Right ventricle myocardium superior (tissue), 1 donor: ENCODE results near the gene PLTP. TPM values are rescaled to one million over a fixed set of nuclear protein-coding genes. Genes with fewer than 3 reads are reported as not detected.
A peak's percentile ranks its signal among the peaks of the same experiment; 100 is the strongest.
"Not testable (repeated sequence)": the region's sequence is repeated elsewhere in the genome, so short reads cannot be mapped to it uniquely, and the experiment has no call there.

Experiments used
- ATAC-seq: fragments of 200-7000 bp; cut with Tn5 transposase; one replicate; pipeline ENCODE4 v1.9.1; 2020; ENCODE audit warnings: mild to moderate bottlenecking; ENCODE audit not compliant: poor library complexity
- DNase-seq: peaks from one replicate; pipeline ENCODE4 v3.0.0-alpha.2; 2020
- intact Hi-C: fragments of 100-400 bp; cut with DNase I; formaldehyde crosslinking; loops from one replicate; pipeline ENCODE4 v1.11.2; 2022
- long read RNA-seq: library from polyadenylated mRNA; unstranded; transcript quantifications from one replicate; pipeline ENCODE4 v2.0.0, GENCODE V29; 2021
- total RNA-seq: library from RNA; stranded (reverse); fragmentation: NEBNext Ultra II Directional; extraction: Animal tissue kit (Norgen Biotek cat#: 25700); gene quantifications from one replicate; pipeline ENCODE4 v1.2.1, GENCODE V29; 2021
- donor health status: DM: no; HTN: yes; CAD: no; lungs with severe emphysema.

The PLTP gene, protein sequence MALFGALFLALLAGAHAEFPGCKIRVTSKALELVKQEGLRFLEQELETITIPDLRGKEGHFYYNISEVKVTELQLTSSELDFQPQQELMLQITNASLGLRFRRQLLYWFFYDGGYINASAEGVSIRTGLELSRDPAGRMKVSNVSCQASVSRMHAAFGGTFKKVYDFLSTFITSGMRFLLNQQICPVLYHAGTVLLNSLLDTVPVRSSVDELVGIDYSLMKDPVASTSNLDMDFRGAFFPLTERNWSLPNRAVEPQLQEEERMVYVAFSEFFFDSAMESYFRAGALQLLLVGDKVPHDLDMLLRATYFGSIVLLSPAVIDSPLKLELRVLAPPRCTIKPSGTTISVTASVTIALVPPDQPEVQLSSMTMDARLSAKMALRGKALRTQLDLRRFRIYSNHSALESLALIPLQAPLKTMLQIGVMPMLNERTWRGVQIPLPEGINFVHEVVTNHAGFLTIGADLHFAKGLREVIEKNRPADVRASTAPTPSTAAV
- total RNA-seq = 118 TPM
- long read RNA-seq, transcript PLTP-203 (16 exons, 1,743 nt) = major isoform, 213 of 240 reads
- long read RNA-seq, partial matches to known transcripts = 14 of 240 reads
- long read RNA-seq, other reads (novel, unspliced or antisense) = 8 of 240 reads

DNA sequence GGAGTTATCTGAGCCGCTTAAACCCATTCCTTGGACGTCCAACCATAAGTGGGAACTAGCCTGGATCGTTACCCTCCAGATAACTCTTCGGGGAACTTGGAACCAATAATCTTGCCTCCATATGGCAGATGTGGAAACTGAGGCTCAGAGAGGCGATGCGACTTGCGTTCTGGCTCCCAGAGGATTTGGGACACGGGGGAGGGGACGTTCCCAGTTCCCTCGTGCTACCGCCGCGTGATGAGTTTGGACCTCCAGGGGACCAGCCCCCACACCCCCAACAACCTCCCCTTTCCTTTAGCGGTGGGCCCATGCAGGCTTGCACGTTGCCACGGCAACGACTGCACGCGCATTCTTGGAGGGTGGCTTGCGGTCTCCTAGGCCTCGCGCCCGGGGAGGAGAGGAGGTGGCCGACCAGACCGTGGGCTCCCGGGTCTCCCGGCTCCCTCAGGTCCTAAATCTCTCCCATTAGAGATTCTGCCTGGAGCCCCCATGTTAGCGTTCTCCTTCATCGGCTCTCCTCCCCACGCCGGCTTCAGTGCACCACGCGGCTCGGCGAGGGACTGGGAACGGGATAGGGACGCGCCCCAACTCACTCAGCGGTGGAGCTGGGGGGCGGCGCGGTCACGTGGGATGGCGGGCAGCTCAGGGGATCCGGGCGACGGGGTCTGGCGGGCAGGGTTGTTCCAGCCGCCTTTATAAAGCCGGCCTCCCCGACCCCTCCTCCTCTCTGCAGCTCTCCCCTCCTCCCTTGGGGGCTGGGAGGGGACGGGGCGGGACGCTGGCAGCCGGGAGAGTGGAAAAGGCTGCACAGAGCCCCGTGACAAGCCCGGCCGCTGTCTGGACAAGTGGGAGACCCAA lies at the start of gene PLTP:
Gene PLTP (minus strand): TSS at position 670 of the 858 bp plus-strand sequence. CDS start 703 bp downstream, outside the sequence.
- peak; percentile 89 for DNase-seq
- intact Hi-C loops = no loop called here
- ATAC-seq = peak; percentile 75

DNA sequence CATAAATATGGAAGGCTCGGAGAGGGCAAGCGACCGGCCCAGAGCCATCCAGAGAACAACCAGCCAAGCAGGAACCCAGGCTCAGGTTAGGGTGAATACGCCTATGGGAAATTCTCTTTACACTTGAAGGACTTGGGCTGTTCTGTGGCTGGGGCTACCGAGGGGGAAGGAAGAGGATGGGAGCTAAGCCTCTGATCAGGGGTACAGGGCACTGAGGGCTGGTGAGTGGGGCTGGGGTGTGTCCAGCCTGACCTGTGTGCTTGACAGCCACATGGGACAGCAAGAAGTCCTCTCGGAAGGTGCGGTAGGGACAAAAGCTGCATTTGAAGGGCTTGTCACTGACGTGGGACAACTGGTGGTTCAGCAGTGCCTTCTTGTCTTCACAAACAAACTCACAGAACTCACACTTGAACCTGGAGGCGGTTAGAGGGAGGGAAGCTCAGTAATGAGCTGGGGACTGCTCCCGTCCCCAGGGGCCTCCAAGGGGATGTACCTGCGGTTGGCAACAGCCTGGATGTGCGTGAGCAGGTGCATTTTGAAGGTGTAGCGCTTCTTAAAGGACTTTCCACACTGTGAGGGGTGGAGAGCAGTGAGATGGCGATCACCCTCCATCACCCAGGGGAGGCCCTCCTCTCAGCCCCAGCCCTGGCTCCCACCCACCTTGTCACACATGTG lies 48.1 kb upstream of the PLTP start:
- peak; percentile 30 for DNase-seq

DNA sequence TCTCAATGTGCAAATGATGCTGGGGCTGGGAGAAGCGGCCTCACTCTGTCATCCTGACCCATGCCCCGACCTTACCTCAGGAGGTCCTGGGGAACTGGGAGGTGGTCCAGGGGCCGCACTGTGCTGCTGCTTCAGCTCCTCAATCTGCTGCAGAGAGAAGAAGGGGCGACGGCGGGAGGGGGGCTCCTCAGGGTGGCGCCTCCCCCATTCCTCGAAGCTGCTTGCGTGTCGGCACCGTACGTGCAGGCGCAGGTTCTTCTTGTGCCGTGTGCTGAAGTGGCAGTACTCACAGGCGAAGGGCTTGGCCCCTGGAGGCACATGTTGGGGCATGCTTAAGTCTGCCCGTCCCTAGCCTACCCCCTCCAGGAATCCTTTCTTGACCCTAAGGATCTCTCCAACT lies 47.2 kb upstream of the PLTP start:
- intact Hi-C loops = no loop called here
- peak; percentile 39 for DNase-seq
- ATAC-seq = no peak

More for the DNA sequence above, 48.1 kb upstream of the PLTP start:
- intact Hi-C loops = no loop called here
- no peak for ATAC-seq

DNA sequence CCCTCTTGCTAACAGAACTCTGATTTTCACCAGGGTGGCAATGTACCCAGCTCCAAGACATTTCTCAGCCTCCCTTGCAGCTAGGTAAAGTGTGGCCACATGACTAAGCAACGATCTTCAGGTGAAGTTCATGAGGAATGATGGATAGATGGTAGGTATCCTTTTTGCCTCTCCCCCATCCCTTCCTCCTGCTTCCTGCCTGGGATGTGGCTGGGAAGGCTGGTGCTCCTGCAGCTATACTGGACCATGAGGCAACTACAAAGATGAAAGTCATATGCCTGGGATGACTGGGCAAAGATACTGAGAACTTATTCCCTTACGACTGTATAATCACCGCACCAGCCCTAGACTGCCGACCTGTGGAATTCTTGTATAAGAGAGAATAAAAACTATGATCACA lies 46.6 kb upstream of the PLTP start:
- DNase-seq (peak; percentile 4), ATAC-seq (no peak)
- intact Hi-C loops = no loop called here

DNA sequence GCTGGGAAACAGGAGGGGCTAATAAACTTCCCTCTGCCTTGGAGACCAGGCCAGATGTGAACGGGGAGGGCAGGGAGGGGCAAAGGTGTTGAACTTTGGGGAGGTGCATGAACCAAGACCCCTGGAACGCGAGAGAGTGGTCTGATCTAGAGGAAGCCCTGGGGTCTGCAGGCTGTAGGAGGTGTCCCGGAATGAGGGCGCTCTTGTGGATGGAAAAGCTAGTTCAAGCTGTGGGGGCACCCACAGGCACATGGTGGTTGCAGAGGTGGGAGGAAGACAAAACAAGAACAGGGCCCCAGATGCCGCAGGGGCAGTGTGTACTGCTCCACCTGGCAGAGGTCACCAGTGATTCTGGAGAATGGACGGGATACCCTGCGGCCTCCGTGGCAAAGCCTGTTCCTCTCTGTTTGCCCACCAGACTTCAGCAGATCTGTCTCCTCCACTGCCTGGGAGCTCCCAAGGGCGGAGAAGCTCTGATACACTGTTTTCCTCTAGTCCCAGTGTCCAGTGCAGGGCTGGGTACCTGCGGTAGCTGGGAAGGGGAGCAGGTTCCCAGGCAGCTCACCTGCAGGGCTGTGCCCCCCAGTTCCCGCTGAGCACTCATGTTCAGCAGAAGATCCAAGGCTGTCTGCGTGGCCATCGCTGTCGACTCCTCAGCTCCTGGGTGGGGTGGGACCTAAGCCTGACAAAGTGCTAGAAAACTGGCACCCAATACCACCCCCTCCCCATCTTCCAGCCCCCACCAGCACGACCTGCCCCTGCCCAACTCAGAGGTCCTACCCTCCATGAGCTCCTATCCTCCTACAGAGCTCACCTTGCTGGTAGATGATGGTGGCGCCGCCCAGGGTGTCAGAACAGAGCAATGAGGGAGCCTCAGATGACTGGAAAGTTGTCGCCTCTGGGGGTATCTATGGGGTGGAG lies 45.3 kb upstream of the PLTP start:
- ATAC-seq (no peak), DNase-seq (peak; percentile 25)
- intact Hi-C loops = no loop called here

DNA sequence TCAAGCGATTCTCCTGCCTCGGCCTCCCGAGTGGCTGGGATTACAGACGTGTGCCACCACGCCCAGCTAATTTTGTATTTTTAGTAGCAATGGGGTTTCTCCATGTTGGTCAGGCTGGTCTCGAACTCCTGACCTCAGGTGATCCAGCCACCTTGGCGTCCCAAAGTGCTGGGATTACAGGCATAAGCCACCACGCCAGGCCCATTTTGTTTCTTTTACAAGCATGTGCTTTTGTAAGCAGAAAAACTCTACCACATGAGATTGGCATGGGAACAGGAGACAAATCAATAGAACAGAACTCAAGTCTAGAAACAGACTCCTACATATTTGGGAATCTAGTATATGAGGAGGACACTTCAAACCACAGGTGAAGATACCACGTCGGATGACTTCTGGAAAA lies 44.4 kb upstream of the PLTP start:
- peak; percentile 23 for DNase-seq
- intact Hi-C loops, ATAC-seq: not testable (repeated sequence)

DNA sequence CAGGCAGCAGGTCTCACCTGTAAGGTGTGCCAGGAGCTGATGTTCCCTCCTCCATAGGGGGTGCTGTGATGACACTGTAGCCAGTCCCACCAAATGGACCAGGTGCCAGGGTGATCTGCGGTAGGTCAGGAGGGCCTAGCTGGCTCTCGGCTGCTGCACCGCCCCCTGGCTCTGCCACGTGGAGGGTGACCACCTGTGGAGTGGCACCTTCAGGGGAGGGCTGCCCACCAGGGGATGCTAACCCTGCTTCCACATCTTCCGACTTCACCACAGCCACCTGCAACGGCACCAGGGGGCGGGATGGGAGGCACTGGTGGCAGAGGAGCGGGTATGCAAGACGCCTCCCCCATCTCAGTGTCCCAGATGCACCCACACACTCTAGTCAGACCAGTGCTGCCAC lies 41.7 kb upstream of the PLTP start:
- DNase-seq = peak; percentile 30
- intact Hi-C loops = no loop called here
- ATAC-seq = no peak

DNA sequence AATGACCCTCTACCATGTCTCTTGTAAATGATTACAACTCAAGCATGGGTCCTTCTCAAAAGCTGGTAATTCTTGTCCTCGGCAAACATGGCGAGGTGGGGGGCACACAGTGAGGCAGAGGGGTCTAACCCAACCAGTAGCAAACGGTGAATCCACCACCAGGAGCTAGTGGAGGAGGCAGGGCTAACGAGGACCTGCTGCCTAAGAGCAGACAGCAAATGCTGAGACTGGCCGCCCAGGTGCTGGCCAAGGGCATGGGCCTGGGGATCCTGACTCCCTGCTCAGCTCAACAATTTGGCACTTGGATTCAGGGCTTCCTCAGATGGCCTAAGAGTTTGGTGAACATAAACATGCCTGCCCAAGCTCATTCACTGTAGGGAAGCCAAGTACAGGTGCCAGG lies 40.9 kb upstream of the PLTP start:
- ATAC-seq (no peak), DNase-seq (peak; percentile 17)
- intact Hi-C loops = no loop called here

DNA sequence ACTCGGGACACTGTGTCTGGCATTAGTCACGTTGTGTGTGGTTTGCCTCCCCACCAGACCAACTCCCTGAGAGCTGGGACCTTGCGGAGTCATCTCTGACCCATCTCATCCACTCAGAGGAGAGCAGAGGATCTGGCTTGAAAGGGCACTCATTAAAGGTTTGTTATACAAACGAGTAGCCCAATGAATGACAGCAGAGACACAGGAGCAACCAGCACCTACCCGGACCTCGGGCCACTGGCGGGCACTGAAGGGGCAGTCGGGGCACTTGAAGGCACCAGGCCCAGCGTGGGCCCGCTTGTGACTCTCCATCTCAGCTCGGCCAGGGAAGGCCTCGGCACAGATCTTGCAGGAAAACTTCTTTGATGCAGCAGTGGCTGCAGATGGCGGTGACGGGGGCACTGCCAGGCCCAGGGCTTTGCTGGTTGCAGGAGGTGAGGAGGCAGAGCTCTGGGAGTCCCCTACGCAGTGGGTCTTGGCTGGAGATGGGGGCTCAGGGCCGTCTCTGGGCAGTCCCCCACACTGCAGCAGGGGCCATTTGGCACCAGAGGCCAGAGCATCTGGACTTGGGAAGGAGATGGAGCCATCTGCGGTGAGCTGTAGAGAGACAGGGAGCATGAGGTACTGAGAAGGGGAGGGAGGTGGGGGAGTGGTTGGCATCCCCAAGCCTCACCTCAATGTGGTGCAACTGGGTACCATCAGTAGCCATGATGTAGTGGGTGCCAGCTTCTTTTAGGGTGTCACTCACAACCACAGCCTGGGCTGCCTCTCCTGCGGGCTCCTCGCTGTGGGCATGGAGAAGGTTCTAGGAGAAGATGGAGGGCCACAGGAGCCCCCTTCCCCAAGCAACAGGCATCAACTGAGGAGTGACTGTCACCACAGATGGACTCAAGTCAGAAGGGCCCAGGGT lies 40.2 kb upstream of the PLTP start:
- intact Hi-C loops = no loop called here
- DNase-seq (no peak), ATAC-seq (no peak)

DNA sequence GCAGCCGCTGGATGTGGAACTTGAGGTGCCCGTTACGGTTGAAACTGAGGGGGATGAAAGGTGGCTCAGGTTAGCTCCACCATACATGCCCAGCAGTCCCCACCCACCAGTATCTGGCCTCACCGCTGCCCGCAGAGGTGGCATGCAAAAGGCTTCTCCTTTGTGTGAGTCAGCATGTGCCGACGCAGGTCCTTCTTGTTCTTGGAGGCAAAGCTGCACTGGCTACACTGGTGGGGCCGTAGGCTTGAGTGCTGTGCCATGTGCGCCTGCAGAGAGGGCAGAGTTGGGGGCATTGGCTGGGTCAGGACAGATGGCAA lies 38.3 kb upstream of the PLTP start:
- no peak for ATAC-seq
- no peak for DNase-seq
- intact Hi-C loops = no loop called here

DNA sequence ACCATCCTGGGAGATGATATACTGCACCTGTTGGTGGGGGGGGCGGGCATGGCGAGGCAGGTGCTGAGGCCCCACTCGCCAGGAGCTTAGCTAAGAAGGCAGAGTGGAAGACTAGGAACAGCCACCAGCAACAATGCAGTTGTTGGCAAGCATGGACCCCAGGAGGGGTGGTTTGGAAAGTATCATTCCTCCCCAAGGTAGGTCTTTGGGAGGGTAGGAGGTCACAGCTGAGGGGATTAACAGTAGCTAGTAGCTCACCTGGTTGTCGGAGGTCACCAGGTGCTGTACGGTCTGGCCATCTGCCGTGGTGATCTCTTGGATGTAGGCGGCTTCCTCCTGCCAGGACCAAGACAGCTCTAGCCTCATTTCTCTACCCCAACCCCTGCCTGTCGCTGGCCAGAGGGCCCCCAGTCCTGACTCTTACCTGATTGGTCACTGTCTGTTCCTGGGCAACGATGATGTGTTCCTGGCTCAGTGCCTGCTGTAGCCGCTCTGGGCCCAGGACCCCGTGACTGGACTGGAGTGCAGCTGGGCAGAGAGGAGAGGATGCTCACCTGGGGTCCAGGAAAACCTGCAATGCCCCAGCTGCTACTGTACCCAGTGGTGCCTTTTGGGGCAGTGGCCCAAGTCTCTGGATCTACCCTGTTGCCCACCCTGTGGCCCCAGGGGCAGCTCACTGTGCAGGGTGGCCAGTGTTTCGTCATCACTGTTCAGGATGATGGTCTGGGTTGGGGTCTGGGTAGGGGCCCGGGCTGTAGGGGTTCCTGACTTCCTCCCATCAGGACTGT lies 37.8 kb upstream of the PLTP start:
- no peak for DNase-seq
- no peak for ATAC-seq
- intact Hi-C loops = no loop called here

DNA sequence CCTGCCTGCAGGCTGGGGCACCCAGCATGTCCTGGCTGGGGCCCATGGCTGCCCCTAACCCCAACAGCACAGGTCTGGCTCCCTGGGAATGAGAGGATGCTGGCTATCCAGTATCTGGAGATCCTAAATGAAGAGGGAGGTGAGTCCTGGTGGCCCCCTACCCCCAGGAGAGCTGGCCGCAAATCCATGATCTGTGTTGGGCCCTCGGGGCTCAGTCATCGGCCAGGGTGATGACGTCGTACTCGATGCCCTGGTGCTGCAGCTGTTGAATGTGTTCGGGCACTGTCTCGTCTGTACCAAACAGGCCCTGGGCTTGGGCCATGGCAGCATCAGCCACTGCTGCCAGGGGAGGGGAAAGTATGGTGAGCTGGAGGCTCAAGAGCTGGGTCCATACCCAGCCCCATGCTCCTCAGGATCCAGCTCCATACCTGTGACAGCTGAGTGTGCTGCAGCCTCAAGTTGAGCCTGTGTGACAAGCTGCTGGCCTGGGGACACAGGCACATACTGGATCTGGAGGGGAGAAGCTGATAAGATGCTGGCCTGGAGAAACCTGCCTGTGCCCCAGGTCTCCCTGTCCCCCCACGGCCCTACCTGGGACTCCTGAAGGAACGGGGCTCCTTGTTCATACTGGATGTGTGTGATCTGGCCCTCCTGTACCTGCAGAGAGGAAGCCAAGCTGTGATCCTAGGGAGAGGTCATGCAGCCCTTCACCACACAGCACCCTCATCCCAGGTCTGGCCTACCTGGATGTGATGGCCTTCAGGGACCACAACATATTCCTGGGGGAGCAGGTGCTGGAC lies 37.0 kb upstream of the PLTP start:
- no peak for ATAC-seq
- intact Hi-C loops = no loop called here
- no peak for DNase-seq

DNA sequence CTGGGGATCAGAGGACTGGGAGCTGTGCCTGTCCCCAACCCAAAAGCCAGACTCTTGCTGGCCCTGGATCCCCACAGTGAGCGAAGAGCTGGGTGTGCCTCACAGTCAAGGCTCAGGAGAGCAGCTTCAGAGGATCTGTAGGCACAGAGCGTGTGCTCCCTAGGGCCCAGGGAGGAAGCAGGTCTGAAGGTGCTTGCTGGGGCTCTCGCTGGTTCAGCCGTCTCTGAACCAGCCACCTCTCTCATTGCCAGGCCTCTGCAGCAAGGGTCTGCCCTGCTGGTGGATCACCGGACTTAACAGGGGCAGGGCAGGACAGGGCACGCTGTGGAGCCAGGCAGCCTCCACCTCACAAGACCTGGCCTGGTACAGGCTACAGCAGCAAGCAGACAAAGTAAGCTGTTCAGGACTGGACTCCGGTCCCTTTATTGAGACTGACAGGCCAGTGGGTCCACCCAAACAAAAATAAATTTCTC lies 36.3 kb upstream of the PLTP start:
- intact Hi-C loops = no loop called here
- ATAC-seq (no peak), DNase-seq (no peak)

DNA sequence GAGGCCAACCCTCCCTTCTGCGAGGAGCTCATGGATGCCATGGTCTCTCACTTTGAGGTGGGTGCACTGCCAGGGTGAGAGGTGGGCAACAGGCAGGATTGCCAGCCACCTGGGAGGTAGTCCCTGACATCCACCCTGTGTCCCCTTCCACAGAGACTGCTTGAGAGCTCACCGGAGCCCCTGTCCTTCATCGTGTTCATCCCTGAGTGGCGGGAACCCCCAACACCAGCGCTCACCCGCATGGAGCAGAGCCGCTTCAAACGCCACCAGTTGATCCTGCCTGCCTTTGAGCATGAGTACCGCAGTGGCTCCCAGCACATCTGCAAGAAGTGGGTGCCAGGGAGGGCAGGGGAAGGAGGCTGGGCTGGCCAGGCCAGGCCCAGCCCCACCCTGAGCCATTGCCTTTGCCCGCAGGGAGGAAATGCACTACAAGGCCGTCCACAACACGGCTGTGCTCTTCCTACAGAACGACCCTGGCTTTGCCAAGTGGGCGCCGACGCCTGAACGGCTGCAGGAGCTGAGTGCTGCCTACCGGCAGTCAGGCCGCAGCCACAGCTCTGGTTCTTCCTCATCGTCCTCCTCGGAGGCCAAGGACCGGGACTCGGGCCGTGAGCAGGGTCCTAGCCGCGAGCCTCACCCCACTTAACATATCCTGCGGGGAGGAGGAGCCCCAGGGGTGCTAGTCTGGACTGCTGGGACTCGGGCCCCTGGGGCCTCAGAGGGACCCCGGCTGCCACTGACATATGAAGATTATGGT lies 35.3 kb upstream of the PLTP start:
- no peak for DNase-seq
- no peak for ATAC-seq
- intact Hi-C loops = no loop called here
